Upper lobe of left lung (tissue), 6 donors: ENCODE results near the gene MFSD12. TPM values are rescaled to one million over a fixed set of nuclear protein-coding genes. Genes with fewer than 3 reads are reported as not detected.

ENCODE experiments used
- ATAC-seq, 2 donors: fragments of 200-7000 bp; cut with Tn5 transposase; one replicate each; pipeline ENCODE4 v1.9.1; 2022; ENCODE audit warnings: mild to moderate bottlenecking in 2 of 2, moderate library complexity in 2 of 2; ENCODE audit not compliant: low FRiP score in 2 of 2
- DNase-seq, 2 donors: peaks; one replicate each; pipeline ENCODE4 v3.0.0-alpha.2; 2019 to 2020
- H3K27ac ChIP-seq, 4 donors: fragments of 200-600 bp; sonication (generic); one replicate each; pipeline ENCODE4 v1.5.1; 2016 to 2019
- H3K27me3 ChIP-seq, 4 donors: fragments of 200-600 bp; sonication (generic); one replicate each; pipeline ENCODE4 v1.5.1; 2017 to 2019
- H3K36me3 ChIP-seq, 4 donors: fragments of 200-600 bp; sonication (generic); one replicate each; pipeline ENCODE4 v1.5.1; 2016 to 2019
- H3K4me1 ChIP-seq, 4 donors: fragments of 200-600 bp; sonication (generic); one replicate each; pipeline ENCODE4 v1.5.1; 2018 to 2019
- H3K4me3 ChIP-seq, 4 donors: fragments of 200-600 bp; sonication (generic); one replicate each; pipeline ENCODE4 v1.5.1; 2017 to 2019; ENCODE audit warnings: mild to moderate bottlenecking in 2 of 4, moderate library complexity in 1 of 4
- H3K9me3 ChIP-seq, 4 donors: fragments of 200-600 bp; sonication (generic); one replicate each; pipeline ENCODE4 v1.5.1; 2018 to 2019
- CTCF ChIP-seq, 6 experiments: fragments of 450-650 bp in 4 of 6; fragments of 200-600 bp in 2 of 6; sonication (generic) in 2 of 6; IDR thresholded peaks; one replicate each; pipeline ENCODE4 v1.5.1; 2016 to 2019; ENCODE audit warnings: antibody characterized with exemption in 6 of 6
- EP300 ChIP-seq, 4 donors: sonication (generic); formaldehyde crosslinking; IDR thresholded peaks; one replicate each; pipeline ENCODE4 v1.5.1; 2017; ENCODE audit warnings: antibody characterized with exemption in 4 of 4, control low read depth in 2 of 4
- POLR2A ChIP-seq, 4 donors: fragments of 450-650 bp; IDR thresholded peaks; one replicate each; pipeline ENCODE4 v1.5.1; 2016 to 2017; ENCODE audit warnings: antibody characterized with exemption in 4 of 4, mild to moderate bottlenecking in 2 of 4
- POLR2AphosphoS5 ChIP-seq, 2 donors: sonication (generic); formaldehyde crosslinking; IDR thresholded peaks; one replicate each; pipeline ENCODE4 v1.5.1; 2017; ENCODE audit warnings: antibody characterized with exemption in 2 of 2
- WGBS, 2 donors: methylation state at CpG; one replicate each; pipeline ENCODE4 v1.1.5; 2017 to 2018; 5-methylcytosine and 5-hydroxymethylcytosine counted together
- total RNA-seq, 6 donors: library from RNA; depleted of rRNA in 4 of 6; stranded (reverse); fragments of >200 nt in 4 of 6; gene quantifications; one replicate each; pipeline versions ENCODE4 v1.1.0 to v1.2.1, GENCODE V29; 2016 to 2021
- donor health status: DM: no; HTN: no; CAD: no; lungs with moderate emphysema.
- donor health status: DM: no; HTN: yes; CAD: no; lungs with severe emphysema.

The MFSD12 gene
- total RNA-seq, 6 donors from 2014 or later: 44.2 to 178 (median 96.0) TPM

- Histone ChIP-seq H3K27ac (no peak overlapping the region), H3K27me3 (no peaks in the 10 kb centered on the region), H3K4me3 (no peak overlapping the region), H3K4me1 (peaks cover 6 to 26% (median 10%) of the 10 kb centered on the region in 4 donors), H3K9me3 (no peaks in the 10 kb centered on the region), H3K36me3 (peaks cover 0 to 20% (median 11%) of the 10 kb centered on the region in 4 donors)
- DNase-seq (peak in 1 of 2 donors; percentile 32), ATAC-seq (no peak)
- WGBS, 2 donors: 80 to 84% methylated on average over 15 of the region's 15 CpGs
- TF ChIP-seq POLR2A (IDR thresholded peaks at IDR 0.05) (no peak), CTCF (IDR thresholded peaks at IDR 0.05) (no peak), POLR2AphosphoS5 (IDR thresholded peaks at IDR 0.05) (no peak), EP300 (IDR thresholded peaks at IDR 0.05) (no peak)
These were observed 41.4 kb downstream of the MFSD12 start for GRCh38 chr19:3515891-3516422.

- Histone ChIP-seq H3K9me3 (no peaks in the 10 kb centered on the region), H3K27ac (no peak overlapping the region), H3K4me3 (no peak overlapping the region), H3K27me3 (no peaks in the 10 kb centered on the region), H3K36me3 (peaks cover 3 to 21% (median 9%) of the 10 kb centered on the region in 4 donors), H3K4me1 (peaks cover 6 to 26% (median 10%) of the 10 kb centered on the region in 4 donors)
- WGBS, 2 donors: 83 to 90% methylated on average over 2 to 11 of the region's 12 CpGs
- no peak for TF ChIP-seq CTCF (IDR thresholded peaks at IDR 0.05)
- DNase-seq: peak in 1 of 2 donors; percentile 64
- no peak for ATAC-seq
These were observed 42.5 kb downstream of the MFSD12 start for GRCh38 chr19:3514930-3515329.

- H3K27me3 ChIP-seq: no peaks in the 10 kb centered on the region
- WGBS, 2 donors: 72 to 92% methylated on average over 6 to 18 of the region's 23 CpGs
- H3K4me3 ChIP-seq: no peak overlapping the region
- peaks cover 0 to 21% (median 8%) of the 10 kb centered on the region in 4 donors for H3K36me3 ChIP-seq
- peaks cover 9 to 32% (median 13%) of the 10 kb centered on the region in 4 donors for H3K4me1 ChIP-seq
- H3K9me3 ChIP-seq: no peaks in the 10 kb centered on the region
- TF ChIP-seq POLR2AphosphoS5 (IDR thresholded peaks at IDR 0.05) (no peak), EP300 (IDR thresholded peaks at IDR 0.05) (no peak), CTCF (IDR thresholded peaks at IDR 0.05) (no peak), POLR2A (IDR thresholded peaks at IDR 0.05) (no peak)
- no peak overlapping the region for H3K27ac ChIP-seq
- DNase-seq (peak in 1 of 2 donors; percentile 55), ATAC-seq (peak in 1 of 2 donors; percentile 1)
These were observed 43.9 kb downstream of the MFSD12 start for GRCh38 chr19:3513229-3514140.

- TF ChIP-seq POLR2AphosphoS5 (IDR thresholded peaks at IDR 0.05) (no peak), CTCF (IDR thresholded peaks at IDR 0.05) (no peak), EP300 (IDR thresholded peaks at IDR 0.05) (no peak), POLR2A (IDR thresholded peaks at IDR 0.05) (no peak)
- Histone ChIP-seq H3K4me3 (no peak overlapping the region), H3K9me3 (no peaks in the 10 kb centered on the region), H3K27ac (no peak overlapping the region), H3K4me1 (peaks cover 14 to 40% (median 16%) of the 10 kb centered on the region in 4 donors), H3K27me3 (no peaks in the 10 kb centered on the region), H3K36me3 (peaks cover 0 to 21% (median 8%) of the 10 kb centered on the region in 4 donors)
- 89 to 94% methylated on average over 11 to 16 of the region's 17 CpGs for WGBS, 2 donors
- DNase-seq: peak in 1 of 2 donors; percentile 33
- ATAC-seq: no peak
These were observed 44.7 kb downstream of the MFSD12 start for GRCh38 chr19:3512562-3513228.
